GM18508 (cell line): ENCODE results near the gene RGS3.

Experiments used
- ATAC-seq: cut with Tn5 transposase; IDR thresholded peaks from one replicate; pipeline ENCODE4 v1.9.1; 2021; ENCODE audit warnings: moderate number of reproducible peaks; ENCODE audit not compliant: insufficient read depth, unreplicated experiment

RGS3 gene

DNA sequence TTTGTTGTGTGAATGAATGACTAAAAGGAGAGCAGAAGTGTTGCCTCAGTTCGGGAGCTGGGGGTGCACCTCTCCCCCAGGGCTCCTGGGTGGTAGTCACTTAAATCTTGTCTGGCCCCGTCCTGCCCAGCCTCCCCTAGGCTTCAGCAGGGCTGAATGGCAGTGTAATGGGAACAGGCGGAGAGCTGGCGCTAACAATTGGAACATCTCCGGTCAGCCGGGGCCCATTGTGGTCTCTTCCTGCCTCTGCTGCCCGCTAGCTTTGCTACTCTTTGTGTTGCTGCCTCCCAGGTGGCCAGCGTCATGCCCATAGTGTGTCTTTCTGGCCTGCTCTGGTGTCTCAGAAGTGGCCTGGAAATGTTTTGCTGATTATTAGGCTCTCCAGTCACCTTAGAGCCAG is 62.3 kb downstream of the RGS3 start:
- no peak for ATAC-seq

DNA sequence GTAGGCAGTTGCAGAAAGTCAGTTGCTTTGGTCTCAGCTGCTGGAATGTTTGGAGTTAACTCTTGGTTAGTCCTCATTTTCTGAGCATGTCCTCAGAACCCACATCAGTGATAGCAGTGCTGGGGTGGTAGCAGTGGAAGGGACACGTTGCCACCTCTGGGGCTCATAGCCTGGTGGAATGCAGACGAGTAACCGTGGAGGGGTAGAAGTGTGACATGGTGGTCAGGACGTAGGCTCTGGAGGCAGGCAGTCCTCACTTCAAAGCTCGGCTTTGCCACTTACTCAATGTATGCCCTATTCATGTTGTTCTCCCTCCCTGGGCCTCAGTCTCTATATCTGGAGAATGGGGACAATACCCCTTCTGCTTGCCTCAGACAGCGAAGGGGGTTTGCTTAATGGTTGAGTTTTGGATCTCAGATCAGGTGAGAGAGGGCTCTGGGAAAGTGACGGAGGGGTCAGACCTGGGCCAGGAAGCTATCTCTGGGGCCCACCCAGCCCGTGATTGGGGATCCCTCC is 62.8 kb downstream of the RGS3 start:
- no peak for ATAC-seq

DNA sequence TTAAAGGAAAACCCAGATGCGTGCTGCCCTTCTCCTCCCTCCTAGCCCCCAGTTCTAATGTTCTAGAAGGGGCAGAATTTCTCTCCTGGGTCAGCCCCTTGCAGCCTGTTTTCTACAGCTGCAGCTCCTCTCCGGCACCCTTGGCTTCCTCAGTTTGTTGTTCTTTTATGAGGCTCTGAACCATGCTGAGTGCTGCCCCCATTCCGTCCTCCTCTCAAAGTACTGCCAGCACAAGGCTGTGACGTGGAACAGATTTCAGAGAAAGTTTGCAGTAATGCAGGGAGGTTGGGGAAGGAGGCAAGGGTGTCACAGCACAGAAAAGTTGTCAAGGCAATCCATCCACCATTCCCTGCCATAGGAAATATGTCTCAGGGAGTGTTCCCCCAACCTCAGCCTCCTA is 63.3 kb downstream of the RGS3 start:
- ATAC-seq, result no peak

GRCh38 chr9:113528088-113528487 is 64.6 kb downstream of the RGS3 start:
- ATAC-seq, result no peak

DNA sequence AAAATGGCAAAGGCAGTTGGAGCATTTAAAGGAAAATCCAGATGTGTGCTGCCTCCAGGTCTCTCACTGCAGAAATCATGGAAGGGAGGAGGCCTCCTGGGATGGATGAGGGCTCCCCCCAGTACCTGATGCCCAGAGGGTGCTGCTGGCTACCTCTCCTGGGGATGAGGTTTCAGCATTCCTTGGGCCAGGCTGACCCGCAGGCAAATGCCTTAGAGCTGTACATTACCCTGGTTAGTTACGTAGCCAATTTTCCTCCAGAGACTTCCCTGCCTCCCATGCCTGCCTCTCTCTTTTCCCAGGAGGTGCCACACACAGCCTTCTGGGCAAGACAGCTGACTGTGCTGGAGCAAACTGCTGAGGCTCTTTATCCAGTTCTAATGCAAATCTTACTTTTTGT is 65.3 kb downstream of the RGS3 start:
- ATAC-seq, result no peak

- ATAC-seq, result no peak
Observed at GRCh38 chr9:113529336-113530009, 65.9 kb downstream of the RGS3 start.

DNA sequence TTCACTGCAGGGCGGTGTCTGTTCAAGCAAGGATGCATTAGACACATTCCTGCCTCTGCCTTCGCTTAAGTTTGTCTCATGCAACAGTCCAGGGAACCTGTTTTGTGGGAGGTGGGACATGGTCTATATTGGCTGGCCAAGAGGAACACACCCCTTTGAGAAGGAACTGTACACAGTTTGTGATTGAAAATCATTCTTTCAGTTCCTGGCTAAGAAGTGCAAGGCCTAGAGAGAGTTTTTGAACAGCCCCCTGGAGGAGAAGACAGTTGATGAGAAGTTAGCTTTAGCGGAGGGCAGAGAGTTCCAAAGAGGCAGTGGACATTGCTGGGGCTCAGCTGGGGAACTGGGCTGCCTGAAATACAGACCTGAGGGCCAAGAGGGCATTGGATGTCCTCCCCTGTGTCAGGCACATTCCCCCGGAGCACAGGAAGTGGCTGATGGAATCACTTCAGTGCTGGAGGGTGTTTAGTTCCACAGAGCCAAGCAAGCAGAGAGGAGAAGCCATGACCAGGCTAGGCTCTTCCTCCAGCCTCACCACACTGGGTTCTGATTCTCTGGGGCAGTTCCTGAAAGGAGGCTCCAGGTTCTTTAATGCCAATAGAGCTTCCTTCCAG is 66.6 kb downstream of the RGS3 start:
- ATAC-seq, result no peak

GRCh38 chr9:113530942-113531341 is 67.4 kb downstream of the RGS3 start:
- ATAC-seq, result no peak

DNA sequence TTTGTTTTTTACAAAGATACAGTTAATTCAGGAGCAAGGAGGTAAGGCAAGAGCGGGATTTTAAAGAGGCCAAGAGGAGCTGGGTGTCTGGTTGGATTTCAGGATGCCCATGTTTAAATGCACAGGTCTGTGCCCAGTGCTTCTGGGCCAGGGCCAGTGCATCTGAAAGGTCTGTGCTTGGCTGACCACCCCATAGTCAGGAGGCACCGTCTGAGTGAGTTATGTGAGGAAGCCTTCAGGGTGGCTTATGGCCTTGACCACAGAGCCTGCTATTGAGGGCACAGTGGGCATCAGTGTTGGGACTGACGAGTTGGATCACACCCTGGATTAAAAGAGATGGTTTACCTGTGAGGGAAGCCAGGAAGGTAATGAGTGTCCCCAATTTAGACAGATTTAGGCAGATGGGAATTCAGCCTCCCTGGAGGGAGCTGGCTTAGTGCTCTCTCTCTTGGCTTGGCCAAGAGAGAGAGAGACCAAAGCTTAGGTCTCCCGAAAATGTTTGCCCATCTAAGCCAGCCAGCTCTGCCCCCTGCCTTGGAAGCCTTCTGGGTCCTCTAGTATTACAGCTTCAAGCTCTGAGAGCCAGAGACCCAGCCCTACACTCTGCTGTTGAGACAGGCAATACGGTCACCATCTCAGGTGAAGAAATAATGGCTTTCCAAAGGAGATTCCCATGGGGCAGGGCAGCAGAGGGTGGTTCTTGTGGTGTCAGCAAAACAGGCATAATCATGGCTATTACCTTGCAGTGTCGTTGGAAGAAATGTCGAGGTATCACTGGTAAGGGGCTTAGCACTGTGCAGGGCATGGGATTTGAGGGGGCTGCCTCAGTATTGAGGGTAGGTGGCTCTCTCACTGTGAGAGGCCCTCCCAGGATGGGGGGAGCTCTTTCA is 68.6 kb downstream of the RGS3 start:
- ATAC-seq, result no peak

DNA sequence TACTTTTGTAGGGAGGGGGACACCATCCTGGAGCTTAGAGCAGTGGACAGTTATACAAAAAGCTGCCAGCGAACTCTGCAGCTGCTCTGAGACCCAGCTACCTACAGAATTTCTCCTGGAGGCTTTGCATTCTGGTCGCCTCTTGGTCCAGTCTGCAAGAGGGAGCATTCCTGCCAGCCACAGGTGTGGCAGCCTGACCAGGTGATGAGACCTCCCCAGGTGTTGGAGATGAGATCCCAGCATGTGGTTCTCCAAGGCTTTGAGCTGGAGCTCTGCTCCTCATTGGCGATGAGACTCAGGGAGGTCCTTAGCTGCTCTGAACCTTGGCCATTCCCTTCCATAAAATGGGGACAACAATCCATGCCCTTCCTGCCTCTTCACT is 69.3 kb downstream of the RGS3 start:
- no peak for ATAC-seq

- ATAC-seq, result no peak
Observed at GRCh38 chr9:113533335-113534225, 70.1 kb downstream of the RGS3 start.

DNA sequence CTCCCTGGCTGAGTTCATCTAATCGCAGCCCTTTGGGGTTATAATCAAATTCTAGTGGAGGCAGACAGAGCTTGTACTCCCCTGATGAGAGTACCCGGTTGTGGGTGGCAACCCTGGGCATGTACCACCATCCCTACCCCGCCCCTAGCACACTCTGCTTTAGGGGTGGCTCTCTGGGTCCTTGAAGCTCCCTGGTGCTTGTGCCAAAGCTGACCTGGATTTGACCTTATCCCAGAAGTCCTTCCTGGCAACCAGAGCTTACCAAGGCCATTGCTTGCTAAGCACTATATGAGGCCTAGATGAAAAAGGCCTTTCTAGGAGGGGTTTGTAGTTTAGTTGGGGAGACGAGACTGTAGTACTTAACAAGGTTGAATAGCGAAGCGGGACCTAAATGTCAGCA is 72.2 kb downstream of the RGS3 start:
- no peak for ATAC-seq

GRCh38 chr9:113536166-113536482 is 72.6 kb downstream of the RGS3 start:
- no peak for ATAC-seq

GRCh38 chr9:113536483-113537228 is 73.1 kb downstream of the RGS3 start:
- ATAC-seq, result no peak

GRCh38 chr9:113537229-113537810 is 73.8 kb downstream of the RGS3 start:
- ATAC-seq, result no peak

DNA sequence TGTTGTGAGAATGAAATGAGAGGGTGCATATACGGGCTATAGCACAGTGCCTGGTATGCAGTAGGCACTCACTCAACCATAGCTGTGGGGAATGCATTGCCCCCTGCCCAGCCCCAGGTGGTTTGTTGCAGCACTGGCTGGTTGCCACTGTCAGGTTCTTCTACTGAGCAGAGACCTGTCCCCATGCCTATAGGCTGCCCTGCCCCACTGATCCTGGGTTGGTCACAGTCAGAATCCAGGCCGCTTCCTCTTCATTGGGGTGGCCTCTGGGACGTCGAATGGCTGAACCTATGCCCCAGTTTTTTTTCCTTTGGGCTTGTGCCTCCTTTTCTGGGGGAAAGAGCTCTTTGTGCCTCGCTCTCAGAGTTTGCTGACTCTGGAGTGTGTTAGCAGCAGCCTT is 74.6 kb downstream of the RGS3 start:
- ATAC-seq, result no peak

DNA sequence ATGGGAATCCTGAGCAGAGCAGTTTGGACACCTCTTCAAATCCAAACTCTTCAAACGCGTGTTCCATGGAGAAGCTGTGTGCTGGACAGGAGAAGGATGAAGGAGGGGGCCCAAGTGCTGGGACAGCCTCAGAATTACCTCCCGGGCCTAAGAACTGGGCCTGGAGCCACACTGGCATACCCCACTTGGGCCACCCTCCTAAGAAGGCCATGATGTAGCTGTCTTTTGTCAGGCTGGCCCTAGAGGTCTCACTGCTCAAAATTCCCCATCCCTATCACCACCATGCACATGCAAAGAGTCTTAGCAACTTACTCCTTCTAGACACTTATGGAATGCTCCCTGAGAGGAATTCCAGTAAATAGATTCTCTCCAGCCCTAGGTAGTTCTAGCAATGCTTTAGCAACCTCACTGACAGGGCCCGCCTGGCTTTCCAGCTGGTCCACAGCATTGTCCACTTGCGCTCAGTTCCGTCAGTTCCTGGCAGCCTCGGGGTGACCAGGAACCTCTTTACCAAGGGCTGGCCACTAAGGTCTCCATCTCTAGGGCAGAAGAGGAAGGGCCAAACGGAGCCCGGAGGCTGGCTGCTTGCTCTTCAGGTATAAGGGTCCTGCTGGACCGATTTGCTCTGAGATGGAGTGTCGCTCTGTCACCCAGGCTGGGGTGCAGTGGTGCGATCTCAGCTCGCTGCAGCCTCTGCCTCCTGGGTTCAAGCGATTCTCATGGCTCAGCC is 75.3 kb downstream of the RGS3 start:
- no peak for ATAC-seq

GRCh38 chr9:113540466-113540865 is 76.9 kb downstream of the RGS3 start:
- ATAC-seq, result no peak
